NB4 (cell line): ENCODE measurements around the gene NBEAL2.

ENCODE experiments used
- DNase-seq: peaks from one replicate; pipeline ENCODE4 v3.0.0; 2010; ENCODE audit warnings: low read depth
- H3K4me3 ChIP-seq: one replicate; pipeline ENCODE4 v1.5.1; 2011; ENCODE audit warnings: mild to moderate bottlenecking, low read depth, low read length, moderate library complexity
- CTCF ChIP-seq: IDR thresholded peaks from one replicate; pipeline ENCODE4 v1.5.1; 2012; ENCODE audit warnings: low read depth, low read length
- MAX ChIP-seq: IDR thresholded peaks from 2 replicates; pipeline ENCODE4 v1.6.1; 2011; ENCODE audit warnings: low read depth, low read length
- MYC ChIP-seq: IDR thresholded peaks from 2 replicates; pipeline ENCODE4 v1.6.1; 2011; ENCODE audit warnings: low read depth, low read length
- POLR2A ChIP-seq: IDR thresholded peaks from 2 replicates; pipeline ENCODE4 v1.6.1; 2011; ENCODE audit warnings: mild to moderate bottlenecking; ENCODE audit not compliant: insufficient read length; ENCODE audit errors: extremely low read depth

The NBEAL2 gene

GRCh38 chr3:46933261-46933660, 46.2 kb upstream of the NBEAL2 start:
- H3K4me3 ChIP-seq: no peak overlapping the region
- no peak for TF ChIP-seq CTCF
- TF ChIP-seq MYC: no peak
- TF ChIP-seq MAX: no peak
- no peak for TF ChIP-seq POLR2A
- DNase-seq: no peak

GRCh38 chr3:46934072-46934471, 45.4 kb upstream of the NBEAL2 start:
- TF ChIP-seq CTCF (no peak), MYC (no peak), MAX (no peak), POLR2A (no peak)
- no peak overlapping the region for H3K4me3 ChIP-seq
- no peak for DNase-seq

- DNase-seq: no peak
- no peak overlapping the region for H3K4me3 ChIP-seq
- TF ChIP-seq CTCF (no peak), MYC (no peak), MAX (no peak), POLR2A (no peak)
These were observed 44.8 kb upstream of the NBEAL2 start for GRCh38 chr3:46934498-46935167.

GRCh38 chr3:46935168-46935858, 44.2 kb upstream of the NBEAL2 start:
- DNase-seq: peak; percentile 72
- no peak overlapping the region for H3K4me3 ChIP-seq
- TF ChIP-seq POLR2A: no peak
- TF ChIP-seq MAX: no peak
- no peak for TF ChIP-seq MYC
- no peak for TF ChIP-seq CTCF

GRCh38 chr3:46935989-46936558, 43.4 kb upstream of the NBEAL2 start:
- TF ChIP-seq CTCF (no peak), MAX (peak; percentile 52; the same call in 1 of the 2 replicates), MYC (peak; percentile 53; the same call in 1 of the 2 replicates), POLR2A (no peak)
- H3K4me3 ChIP-seq: no peak overlapping the region
- peak; percentile 75 for DNase-seq
